ENCODE data around the gene CDC42BPA.

DNA sequence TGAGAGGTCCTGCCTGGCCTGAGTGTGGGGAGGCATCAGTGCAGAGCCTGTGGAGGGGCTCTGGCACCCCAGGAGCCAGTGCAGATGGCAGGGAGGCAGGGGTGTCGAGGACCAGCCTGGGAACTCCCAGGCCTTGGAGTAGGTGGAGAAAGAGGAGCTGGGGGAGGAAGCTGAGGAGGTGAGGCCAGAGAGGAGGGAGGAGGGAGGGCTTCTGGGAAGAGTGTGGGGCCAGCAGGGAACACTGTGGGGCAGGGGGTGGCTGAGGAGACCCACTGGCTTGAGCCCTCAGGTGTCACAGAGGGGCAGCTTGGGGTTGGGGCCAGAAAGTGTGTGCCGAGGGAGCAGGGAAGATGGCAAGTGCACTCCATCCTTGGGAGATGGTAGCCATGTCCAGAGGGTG lies 374.4 kb downstream of the CDC42BPA start:
- TF ChIP-seq, protein P1, sequence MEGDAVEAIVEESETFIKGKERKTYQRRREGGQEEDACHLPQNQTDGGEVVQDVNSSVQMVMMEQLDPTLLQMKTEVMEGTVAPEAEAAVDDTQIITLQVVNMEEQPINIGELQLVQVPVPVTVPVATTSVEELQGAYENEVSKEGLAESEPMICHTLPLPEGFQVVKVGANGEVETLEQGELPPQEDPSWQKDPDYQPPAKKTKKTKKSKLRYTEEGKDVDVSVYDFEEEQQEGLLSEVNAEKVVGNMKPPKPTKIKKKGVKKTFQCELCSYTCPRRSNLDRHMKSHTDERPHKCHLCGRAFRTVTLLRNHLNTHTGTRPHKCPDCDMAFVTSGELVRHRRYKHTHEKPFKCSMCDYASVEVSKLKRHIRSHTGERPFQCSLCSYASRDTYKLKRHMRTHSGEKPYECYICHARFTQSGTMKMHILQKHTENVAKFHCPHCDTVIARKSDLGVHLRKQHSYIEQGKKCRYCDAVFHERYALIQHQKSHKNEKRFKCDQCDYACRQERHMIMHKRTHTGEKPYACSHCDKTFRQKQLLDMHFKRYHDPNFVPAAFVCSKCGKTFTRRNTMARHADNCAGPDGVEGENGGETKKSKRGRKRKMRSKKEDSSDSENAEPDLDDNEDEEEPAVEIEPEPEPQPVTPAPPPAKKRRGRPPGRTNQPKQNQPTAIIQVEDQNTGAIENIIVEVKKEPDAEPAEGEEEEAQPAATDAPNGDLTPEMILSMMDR (IDR thresholded peaks at IDR 0.05): no peak
- no peak for TF ChIP-seq POLR2A (IDR thresholded peaks at IDR 0.05)
